Raji (cell line): Measurements from ENCODE around the gene RORB.

Experiments used
- POLR2A ChIP-seq: IDR thresholded peaks from 2 replicates; pipeline ENCODE4 v1.6.1; 2011; ENCODE audit warnings: low read depth, low read length, control low read depth; ENCODE audit not compliant: insufficient read depth

Gene RORB

GRCh38 chr9:74630228-74630627 lies 133.1 kb downstream of the RORB start:
- no peak for TF ChIP-seq POLR2A

DNA sequence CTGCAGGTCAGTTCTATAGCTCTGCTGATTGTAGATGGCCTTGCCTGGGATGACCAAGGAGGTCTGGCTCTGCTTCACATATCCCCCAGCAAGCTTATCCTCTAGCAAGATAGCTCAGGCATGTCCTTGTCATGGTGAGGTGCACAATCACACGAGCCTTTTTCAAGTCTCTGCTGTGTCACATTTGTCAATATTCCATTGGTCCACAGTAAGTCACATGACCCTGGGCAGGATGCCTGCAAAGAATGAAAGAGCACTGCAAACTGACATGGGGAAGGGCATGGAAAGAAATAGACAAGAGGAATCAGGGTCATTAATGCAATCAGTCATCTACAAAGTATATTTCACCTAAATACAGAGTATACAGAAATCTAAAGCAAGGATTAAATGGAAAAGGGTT lies 142.0 kb downstream of the RORB start:
- TF ChIP-seq POLR2A: no peak

DNA sequence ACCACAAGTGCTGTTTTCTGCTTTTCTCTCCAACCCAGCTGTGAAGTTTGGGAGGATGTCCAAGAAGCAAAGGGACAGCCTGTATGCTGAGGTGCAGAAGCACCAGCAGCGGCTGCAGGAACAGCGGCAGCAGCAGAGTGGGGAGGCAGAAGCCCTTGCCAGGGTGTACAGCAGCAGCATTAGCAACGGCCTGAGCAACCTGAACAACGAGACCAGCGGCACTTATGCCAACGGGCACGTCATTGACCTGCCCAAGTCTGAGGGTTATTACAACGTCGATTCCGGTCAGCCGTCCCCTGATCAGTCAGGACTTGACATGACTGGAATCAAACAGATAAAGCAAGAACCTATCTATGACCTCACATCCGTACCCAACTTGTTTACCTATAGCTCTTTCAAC lies 145.2 kb downstream of the RORB start:
- TF ChIP-seq POLR2A: no peak

DNA sequence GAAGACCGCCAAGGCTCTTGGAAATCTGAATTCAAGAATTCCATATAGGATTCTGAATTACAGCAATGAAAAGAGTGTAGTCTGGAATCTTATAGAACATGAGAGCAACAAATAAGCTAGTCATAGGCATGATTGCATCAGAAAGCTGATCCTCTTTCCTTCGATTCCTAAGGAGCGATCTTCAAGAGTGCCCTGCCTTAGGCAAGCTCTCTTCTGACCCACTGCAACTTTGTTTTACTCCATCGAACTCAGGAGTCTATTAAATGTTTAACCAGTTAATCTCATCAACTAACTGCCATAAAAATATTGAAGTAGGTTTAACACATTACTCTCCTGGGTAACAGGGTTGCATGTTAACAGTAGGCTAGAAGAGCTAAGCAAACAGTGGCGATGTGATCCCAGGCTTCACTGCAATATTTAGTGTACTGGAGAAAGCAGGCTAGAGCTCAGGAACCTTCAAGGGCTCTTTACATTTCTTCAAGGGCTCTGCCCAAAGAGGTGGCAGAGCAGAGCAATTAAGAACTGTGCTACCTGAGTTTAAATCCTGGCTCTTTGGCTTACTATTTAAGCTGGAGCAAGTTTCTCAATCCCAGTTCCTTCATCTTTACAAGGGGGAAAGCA lies 146.3 kb downstream of the RORB start:
- TF ChIP-seq POLR2A: no peak

DNA sequence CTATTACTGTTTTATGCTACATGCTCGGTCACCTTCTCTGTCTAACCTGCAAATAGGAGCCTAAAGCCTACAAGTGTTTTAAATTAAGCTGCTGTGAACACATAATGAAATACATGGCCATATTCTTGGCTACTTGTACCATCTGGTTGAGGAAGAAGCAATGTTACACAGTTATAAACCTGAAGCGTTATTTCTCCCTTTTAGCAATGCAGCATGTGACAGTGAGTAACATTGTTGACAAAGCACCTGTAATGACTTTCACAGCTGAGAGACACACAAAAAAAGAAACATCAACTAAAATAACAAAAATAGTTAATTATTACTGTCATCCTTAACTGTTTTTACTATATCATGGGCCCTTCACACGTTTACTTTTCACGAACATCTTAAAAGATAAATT lies 146.9 kb downstream of the RORB start:
- no peak for TF ChIP-seq POLR2A

GRCh38 chr9:74645007-74645639 lies 148.0 kb downstream of the RORB start:
- no peak for TF ChIP-seq POLR2A

DNA sequence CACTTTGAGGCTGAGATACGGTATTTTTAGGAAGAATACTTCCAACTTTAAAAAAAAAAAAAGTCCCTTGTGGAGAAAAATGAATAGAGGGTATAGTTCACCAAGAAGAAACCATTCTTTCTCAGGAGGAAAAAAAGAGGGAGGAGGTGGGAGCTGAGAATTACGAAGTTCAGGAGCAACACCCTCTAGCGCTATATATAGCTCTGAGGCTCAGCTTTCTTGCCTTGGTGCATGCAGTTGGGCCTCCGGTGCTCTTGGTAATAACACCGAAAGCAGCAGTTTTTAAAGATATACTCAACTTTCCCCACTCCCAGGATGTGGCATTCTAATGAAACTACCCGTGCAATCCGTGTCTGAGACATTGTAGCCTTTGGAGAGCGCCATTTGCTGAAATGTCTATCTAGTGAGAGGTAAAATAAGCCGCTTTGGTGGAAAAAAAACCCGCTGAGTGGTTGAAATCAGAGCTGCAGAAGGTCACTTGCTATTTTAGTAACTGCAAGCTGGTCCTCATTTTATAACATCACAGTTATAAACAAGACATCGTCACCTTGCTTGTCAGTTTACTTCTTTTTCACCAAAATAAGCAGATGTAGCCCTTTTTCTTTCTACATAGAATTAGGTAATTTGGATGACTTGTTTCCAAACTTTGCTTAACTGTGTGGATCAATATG lies 156.4 kb downstream of the RORB start:
- TF ChIP-seq POLR2A: no peak

DNA sequence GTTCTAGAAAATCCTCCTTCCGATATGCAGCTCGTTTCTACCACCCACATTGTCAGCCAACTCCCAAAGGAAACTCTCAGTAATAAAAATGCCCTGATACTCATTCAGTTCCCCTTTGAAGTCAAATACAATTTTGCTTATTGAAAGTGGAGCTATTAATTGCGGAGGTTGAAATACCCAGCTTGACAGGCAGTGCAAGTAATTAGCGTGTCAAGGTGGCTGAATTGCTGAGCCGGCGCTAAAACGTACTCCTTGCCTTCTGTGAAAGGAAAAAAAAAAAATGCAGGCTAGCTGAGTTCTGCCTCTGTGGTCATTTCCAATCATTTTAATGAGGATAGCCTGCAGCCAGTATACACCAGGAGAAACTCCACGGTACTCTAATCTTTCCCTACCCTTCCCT lies 165.5 kb downstream of the RORB start:
- TF ChIP-seq POLR2A: no peak

GRCh38 chr9:74663439-74663838 lies 166.3 kb downstream of the RORB start:
- no peak for TF ChIP-seq POLR2A

GRCh38 chr9:74666625-74667316 lies 169.6 kb downstream of the RORB start:
- TF ChIP-seq POLR2A: no peak

GRCh38 chr9:74672237-74672636 lies 175.1 kb downstream of the RORB start:
- TF ChIP-seq POLR2A: no peak

GRCh38 chr9:74674077-74674476 lies 176.9 kb downstream of the RORB start:
- no peak for TF ChIP-seq POLR2A

DNA sequence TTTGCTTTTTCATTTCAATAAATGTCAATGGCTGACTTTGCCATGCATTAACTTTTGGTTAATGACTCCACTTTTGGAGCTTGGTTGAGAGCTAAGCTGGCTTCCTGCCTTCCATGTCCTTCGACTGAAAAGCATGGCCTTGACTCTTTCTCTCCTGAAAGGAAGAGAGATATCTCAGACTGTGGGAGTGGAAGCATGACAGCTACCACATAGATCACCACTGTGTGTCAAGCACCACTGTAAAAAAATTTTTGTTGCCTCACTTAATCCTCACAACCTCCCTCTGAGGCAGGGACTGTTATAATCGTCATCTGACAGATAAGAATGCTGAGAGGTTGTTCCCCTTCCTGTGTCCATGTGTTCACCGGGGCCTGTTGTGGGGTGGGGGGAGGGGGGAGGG lies 184.8 kb downstream of the RORB start:
- TF ChIP-seq POLR2A: no peak

DNA sequence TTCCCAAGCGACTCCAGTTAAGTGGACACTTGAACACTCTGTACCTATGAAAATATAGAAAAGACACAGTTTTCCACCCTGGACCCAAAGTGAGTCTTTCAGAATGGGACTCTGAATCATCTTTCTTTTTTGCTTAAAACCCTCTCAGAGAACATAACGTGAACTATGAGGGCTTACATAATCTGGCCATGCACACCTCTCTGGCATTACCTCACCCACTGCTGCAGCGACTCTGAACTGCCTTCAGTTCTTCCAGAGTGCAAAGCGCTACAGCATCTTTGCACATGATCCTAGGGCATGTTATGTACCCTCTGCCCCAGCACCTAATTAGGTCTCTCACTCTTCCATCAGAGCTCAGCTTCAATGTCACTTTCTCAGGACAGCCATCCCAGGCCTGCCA lies 186.2 kb downstream of the RORB start:
- no peak for TF ChIP-seq POLR2A

- TF ChIP-seq POLR2A: no peak
Measured at GRCh38 chr9:74691058-74691457, 193.9 kb downstream of the RORB start.

- TF ChIP-seq POLR2A: no peak
Measured at GRCh38 chr9:74696520-74696919, 199.4 kb downstream of the RORB start.

GRCh38 chr9:74697535-74697934 lies 200.4 kb downstream of the RORB start:
- no peak for TF ChIP-seq POLR2A

DNA sequence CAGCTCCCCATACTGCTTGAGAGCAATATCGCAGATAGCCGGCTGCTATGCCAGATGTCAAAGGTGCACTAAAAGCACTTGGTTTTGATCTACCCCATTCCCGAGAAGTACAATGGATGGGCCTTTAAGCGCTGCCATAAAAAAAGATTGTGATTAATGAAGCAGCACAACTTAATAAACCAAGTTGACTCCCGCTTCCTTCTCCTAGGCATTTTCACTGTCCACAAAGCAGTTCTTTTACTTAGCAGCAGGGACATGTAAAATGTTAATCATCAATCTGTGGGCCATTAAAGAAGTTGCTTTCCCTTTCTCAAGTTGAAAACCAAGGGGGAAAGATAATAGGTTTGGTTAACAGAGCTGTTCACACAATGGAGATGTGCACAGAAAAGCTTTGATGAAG lies 214.2 kb downstream of the RORB start:
- no peak for TF ChIP-seq POLR2A
